IMR-90 (cell line): Measurements from ENCODE around the gene NOL8. TPM values are rescaled to one million over a fixed set of nuclear protein-coding genes. Genes with fewer than 3 reads are reported as not detected.

ENCODE experiments used
- ATAC-seq: fragments of 200-7000 bp; cut with Tn5 transposase; 2 replicates; pipeline ENCODE4 v1.9.1; 2020; ENCODE audit warnings: low read depth, mild to moderate bottlenecking, moderate library complexity
- BruUV-seq: library from RNA; stranded (reverse); fragments of 400-500 nt; replicated peaks from 2 replicates; lab custom pipeline; 2021; lab: Mats Ljungman, UMichigan
- CTCF ChIA-PET: fragments of 300-600 bp; formaldehyde crosslinking; extraction: SDS; loops from one replicate; lab custom pipeline; 2021; ENCODE audit warnings: antibody characterized with exemption; lab: Yijun Ruan, JAX
- POLR2A ChIA-PET: fragments of 300-600 bp; sonication (Branson Sonifier 250); formaldehyde crosslinking; loops from one replicate; lab custom pipeline; 2022; ENCODE audit warnings: antibody characterized with exemption; ENCODE audit not compliant: unreplicated experiment; lab: Charles Lee
- DNase-seq: peaks from one replicate; pipeline ENCODE4 v3.0.0; 2013
- H2AFZ ChIP-seq: replicated peaks from 2 replicates; pipeline ENCODE3; 2013; ENCODE audit warnings: low read length, mild to moderate bottlenecking; ENCODE audit not compliant: poor library complexity
- H2AK5ac ChIP-seq: 2 replicates; pipeline ENCODE4 v1.6.1; 2013; ENCODE audit warnings: low read depth, low read length, inconsistent platforms
- H2AK9ac ChIP-seq: replicated peaks from 2 replicates; pipeline ENCODE3; 2013; ENCODE audit warnings: mild to moderate bottlenecking, low read depth, low read length, moderate library complexity; ENCODE audit not compliant: poor library complexity
- H2BK120ac ChIP-seq: 2 replicates; pipeline ENCODE4 v1.6.1; 2013; ENCODE audit warnings: low read depth, low read length, inconsistent platforms
- H2BK15ac ChIP-seq: 3 replicates; pipeline ENCODE4 v1.6.1; 2013; ENCODE audit warnings: low read depth, low read length, inconsistent platforms
- H2BK20ac ChIP-seq: 2 replicates; pipeline ENCODE4 v1.6.1; 2013; ENCODE audit warnings: low read depth, mild to moderate bottlenecking, inconsistent platforms, low read length, moderate library complexity
- H2BK5ac ChIP-seq: 2 replicates; pipeline ENCODE4 v1.6.1; 2013; ENCODE audit warnings: mild to moderate bottlenecking, low read depth, low read length, inconsistent platforms; ENCODE audit not compliant: poor library complexity, severe bottlenecking
- H3K14ac ChIP-seq: replicated peaks from 2 replicates; pipeline ENCODE4 v1.6.1; 2013; ENCODE audit warnings: low read depth, low read length, inconsistent platforms
- H3K18ac ChIP-seq: 2 replicates; pipeline ENCODE4 v1.6.1; 2013; ENCODE audit warnings: low read depth, low read length, control low read depth
- H3K23ac ChIP-seq: 2 replicates; pipeline ENCODE4 v1.6.1; 2013; ENCODE audit warnings: low read depth, low read length, inconsistent platforms
- H3K27ac ChIP-seq: 2 replicates; pipeline ENCODE4 v1.5.1; 2013; ENCODE audit warnings: mild to moderate bottlenecking, control low read depth, low read length; ENCODE audit not compliant: insufficient read depth
- H3K27me3 ChIP-seq: 2 replicates; pipeline ENCODE4 v1.6.1; 2013; ENCODE audit warnings: low read length; ENCODE audit not compliant: control insufficient read depth, insufficient read depth
- H3K36me3 ChIP-seq: 2 replicates; pipeline ENCODE4 v1.6.1; 2013; ENCODE audit warnings: low read length, mixed read lengths; ENCODE audit not compliant: control insufficient read depth, insufficient read depth
- H3K4ac ChIP-seq: 2 replicates; pipeline ENCODE4 v1.6.1; 2013; ENCODE audit warnings: low read depth, low read length, inconsistent platforms
- H3K4me1 ChIP-seq: 2 replicates; pipeline ENCODE4 v1.6.1; 2013; ENCODE audit warnings: low read length, mixed read lengths; ENCODE audit not compliant: control insufficient read depth, insufficient read depth
- H3K4me2 ChIP-seq: 2 replicates; pipeline ENCODE4 v1.6.1; 2013; ENCODE audit warnings: low read depth, mild to moderate bottlenecking, control low read depth, low read length, moderate library complexity
- H3K4me3 ChIP-seq: 2 replicates; pipeline ENCODE4 v1.5.1; 2013; ENCODE audit warnings: low read depth, mild to moderate bottlenecking, control low read depth, low read length, moderate library complexity; ENCODE audit not compliant: insufficient read depth
- H3K56ac ChIP-seq: 2 replicates; pipeline ENCODE4 v1.6.1; 2013; ENCODE audit warnings: low read length, inconsistent platforms; ENCODE audit not compliant: insufficient read depth; ENCODE audit errors: extremely low read depth
- H3K79me1 ChIP-seq, 2 experiments: 2 replicates each; pipeline ENCODE4 v1.6.1; 2013; ENCODE audit warnings: low read length in 2 of 2, inconsistent platforms in 1 of 2, low read depth in 1 of 2
- H3K9ac ChIP-seq: 2 replicates; pipeline ENCODE4 v1.6.1; 2013; ENCODE audit warnings: low read depth, low read length, control low read depth
- H3K9me1 ChIP-seq: 2 replicates; pipeline ENCODE4 v1.6.1; 2013; ENCODE audit warnings: low read length, inconsistent platforms; ENCODE audit not compliant: insufficient read depth
- H3K9me3 ChIP-seq: 2 replicates; pipeline ENCODE4 v1.6.1; 2013; ENCODE audit warnings: low read length; ENCODE audit not compliant: control insufficient read depth, insufficient read depth
- H4K20me1 ChIP-seq: 2 replicates; pipeline ENCODE4 v1.6.1; 2013; ENCODE audit warnings: low read length, inconsistent platforms; ENCODE audit not compliant: insufficient read depth
- H4K5ac ChIP-seq: 2 replicates; pipeline ENCODE4 v1.6.1; 2013; ENCODE audit warnings: mild to moderate bottlenecking, low read depth, low read length, control low read depth
- H4K8ac ChIP-seq, 2 experiments: 2 replicates each; pipeline ENCODE4 v1.6.1; 2013; ENCODE audit warnings: low read depth in 2 of 2, low read length in 2 of 2, control low read depth in 1 of 2, inconsistent platforms in 1 of 2
- H4K91ac ChIP-seq: 2 replicates; pipeline ENCODE4 v1.6.1; 2013; ENCODE audit warnings: low read depth, low read length, inconsistent platforms; ENCODE audit not compliant: insufficient read depth
- BHLHE40 ChIP-seq: fragments of 150-350 bp; IDR thresholded peaks from 2 replicates; pipeline ENCODE4 v1.6.1; 2016; ENCODE audit warnings: mild to moderate bottlenecking, low read depth, low read length
- MAFK ChIP-seq: IDR thresholded peaks from 2 replicates; pipeline ENCODE4 v1.6.1; 2012; ENCODE audit warnings: low read depth, low read length, improper control_type of control experiment
- dilution Hi-C: fragments of 300-500 bp; cut with HindIII; formaldehyde crosslinking; loops from one replicate; pipeline ENCODE4 v1.14.3; 2018; ENCODE audit warnings: low sequenced_read_pairs; ENCODE audit not compliant: unreplicated experiment
- in situ Hi-C: fragments of 300-500 bp; cut with MboI; formaldehyde crosslinking; loops from 3 replicates; pipeline ENCODE4 v1.14.3; 2019; ENCODE audit warnings: low sequenced_read_pairs, inconsistent platforms, mixed read lengths
- intact Hi-C: fragments of 100-400 bp; cut with micrococcal nuclease; formaldehyde crosslinking; loops from 2 replicates; pipeline ENCODE4 v1.10.0; 2022
- polyA plus RNA-seq, 3 experiments: library from polyadenylated mRNA; depleted of rRNA; stranded (reverse); fragments of >200 nt; gene quantifications; 2 replicates each; pipeline ENCODE4 v1.2.3, GENCODE V29; 2012; ENCODE audit warnings: low replicate concordance in 1 of 3
- total RNA-seq: library from RNA; depleted of rRNA; stranded (reverse); fragments of >200 nt; gene quantifications from 2 replicates; pipeline ENCODE4 v1.2.3, GENCODE V29; 2012

The NOL8 gene
- total and polyA plus RNA-seq, 2 of the 4 experiments (the other 2 are of a cell fraction) = 10.1 to 18.3 TPM

- H3K14ac ChIP-seq = no peak overlapping the region
- no peak overlapping the region for H3K27ac ChIP-seq
- H3K4me1 ChIP-seq = peaks cover 2% of the 10 kb centered on the region; the same call in 1 of the 2 replicates
- ATAC-seq (no peak), DNase-seq (no peak)
- dilution Hi-C loops (no loop called here), intact Hi-C loops (loop anchor here (5.0 kb wide), 1 partner anchor 37 kb away; no protein-coding TSS in a partner anchor), in situ Hi-C loops (loop anchor here (25.0 kb wide), 1 partner anchor 442 kb away; no protein-coding TSS in a partner anchor)
- no peak overlapping the region for H3K23ac ChIP-seq
- H3K9me3 ChIP-seq = no peaks in the 10 kb centered on the region
- H2BK20ac ChIP-seq = no peak overlapping the region
- no peak overlapping the region for H3K4me3 ChIP-seq
- no peak overlapping the region for H4K8ac ChIP-seq
- ChIA-PET POLR2A (no interaction called here), CTCF (no interaction called here)
- no peak overlapping the region for H3K4ac ChIP-seq
- no peaks in the 10 kb centered on the region for H3K27me3 ChIP-seq
- no peaks in the 10 kb centered on the region for H4K20me1 ChIP-seq
- no peaks in the 10 kb centered on the region for H3K79me1 ChIP-seq
- H3K9me1 ChIP-seq = no peaks in the 10 kb centered on the region
- peak; percentile 50; the same call in 1 of the 2 replicates for TF ChIP-seq MAFK
- no peak for TF ChIP-seq BHLHE40
- no peak overlapping the region for H2AFZ ChIP-seq
- H2AK9ac ChIP-seq = no peak overlapping the region
- no peak overlapping the region for H4K91ac ChIP-seq
- H2BK5ac ChIP-seq = no peak overlapping the region
- H3K56ac ChIP-seq = no peak overlapping the region
- H3K18ac ChIP-seq = no peak overlapping the region
- H4K5ac ChIP-seq = no peak overlapping the region
- H2BK15ac ChIP-seq = no peak overlapping the region
- no peak overlapping the region for H2BK120ac ChIP-seq
- H3K36me3 ChIP-seq = no peaks in the 10 kb centered on the region
- no peak overlapping the region for H3K9ac ChIP-seq
- no TSS peak for BruUV-seq
- no peak overlapping the region for H3K4me2 ChIP-seq
- H2AK5ac ChIP-seq = no peak overlapping the region
These were observed 20.4 kb upstream of the NOL8 start for GRCh38 chr9:92345582-92345981.
